Measurements from ENCODE around the gene NCK2.

NCK2 gene

GRCh38 chr2:105711394-105711793 is 33.3 kb upstream of the NCK2 start:
- Histone ChIP-seq H3K27me3 (no peaks in the 10 kb centered on the region), H3K4me3 (ENCODE audit: low read depth, low read length) (no peak overlapping the region), H3K36me3 (no peaks in the 10 kb centered on the region), H3K9me3 (no peaks in the 10 kb centered on the region), H3K4me1 (no peaks in the 10 kb centered on the region)
- TF ChIP-seq, protein P1, sequence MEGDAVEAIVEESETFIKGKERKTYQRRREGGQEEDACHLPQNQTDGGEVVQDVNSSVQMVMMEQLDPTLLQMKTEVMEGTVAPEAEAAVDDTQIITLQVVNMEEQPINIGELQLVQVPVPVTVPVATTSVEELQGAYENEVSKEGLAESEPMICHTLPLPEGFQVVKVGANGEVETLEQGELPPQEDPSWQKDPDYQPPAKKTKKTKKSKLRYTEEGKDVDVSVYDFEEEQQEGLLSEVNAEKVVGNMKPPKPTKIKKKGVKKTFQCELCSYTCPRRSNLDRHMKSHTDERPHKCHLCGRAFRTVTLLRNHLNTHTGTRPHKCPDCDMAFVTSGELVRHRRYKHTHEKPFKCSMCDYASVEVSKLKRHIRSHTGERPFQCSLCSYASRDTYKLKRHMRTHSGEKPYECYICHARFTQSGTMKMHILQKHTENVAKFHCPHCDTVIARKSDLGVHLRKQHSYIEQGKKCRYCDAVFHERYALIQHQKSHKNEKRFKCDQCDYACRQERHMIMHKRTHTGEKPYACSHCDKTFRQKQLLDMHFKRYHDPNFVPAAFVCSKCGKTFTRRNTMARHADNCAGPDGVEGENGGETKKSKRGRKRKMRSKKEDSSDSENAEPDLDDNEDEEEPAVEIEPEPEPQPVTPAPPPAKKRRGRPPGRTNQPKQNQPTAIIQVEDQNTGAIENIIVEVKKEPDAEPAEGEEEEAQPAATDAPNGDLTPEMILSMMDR (IDR thresholded peaks at IDR 0.05; ENCODE audit: low read depth, low read length), result no peak
- no peak for DNase-seq

- TF ChIP-seq, protein P1 (IDR thresholded peaks at IDR 0.05; ENCODE audit: low read depth, low read length), result no peak
- Histone ChIP-seq H3K4me1 (no peaks in the 10 kb centered on the region), H3K36me3 (no peaks in the 10 kb centered on the region), H3K9me3 (no peaks in the 10 kb centered on the region), H3K4me3 (ENCODE audit: low read depth, low read length) (no peak overlapping the region), H3K27me3 (no peaks in the 10 kb centered on the region)
- DNase-seq, result no peak
Observed at GRCh38 chr2:105712166-105712915, 32.4 kb upstream of the NCK2 start.

GRCh38 chr2:105712981-105713596 is 31.6 kb upstream of the NCK2 start:
- H3K27me3 ChIP-seq, result no peaks in the 10 kb centered on the region
- DNase-seq, result no peak
- TF ChIP-seq, protein P1 (IDR thresholded peaks at IDR 0.05; ENCODE audit: low read depth, low read length), result no peak

GRCh38 chr2:105714141-105714540 is 30.6 kb upstream of the NCK2 start:
- no peaks in the 10 kb centered on the region for H3K9me3 ChIP-seq
- H3K4me3 ChIP-seq (ENCODE audit: low read depth, low read length), result no peak overlapping the region
- TF ChIP-seq, protein P1 (IDR thresholded peaks at IDR 0.05; ENCODE audit: low read depth, low read length), result no peak
- no peaks in the 10 kb centered on the region for H3K36me3 ChIP-seq
- H3K27me3 ChIP-seq, result no peaks in the 10 kb centered on the region
- H3K4me1 ChIP-seq, result no peaks in the 10 kb centered on the region
- DNase-seq, result no peak

More at GRCh38 chr2:105712981-105713596, 31.6 kb upstream of the NCK2 start:
- H3K9me3 ChIP-seq, result no peaks in the 10 kb centered on the region
- H3K36me3 ChIP-seq, result no peaks in the 10 kb centered on the region
- H3K4me1 ChIP-seq, result no peaks in the 10 kb centered on the region
- no peak overlapping the region for H3K4me3 ChIP-seq (ENCODE audit: low read depth, low read length)

GRCh38 chr2:105718846-105719481 is 25.7 kb upstream of the NCK2 start:
- no peak overlapping the region for H3K4me3 ChIP-seq (ENCODE audit: low read depth, low read length)
- TF ChIP-seq, protein P1 (IDR thresholded peaks at IDR 0.05; ENCODE audit: low read depth, low read length), result no peak
- H3K27me3 ChIP-seq, result no peaks in the 10 kb centered on the region
- no peaks in the 10 kb centered on the region for H3K9me3 ChIP-seq
- H3K4me1 ChIP-seq, result no peaks in the 10 kb centered on the region
- H3K36me3 ChIP-seq, result no peaks in the 10 kb centered on the region
- no peak for DNase-seq

All from BE2C (cell line).